VCaP (cell line): ENCODE measurements around the gene TXK.

Experiments used
- H3K27ac ChIP-seq: fragments of 450-650 bp; 2 replicates; pipeline ENCODE4 v1.5.1; 2017
- CTCF ChIP-seq: fragments of 450-650 bp; conservative IDR thresholded peaks from 2 replicates; pipeline ENCODE4 v1.5.1; 2017; ENCODE audit warnings: mild to moderate bottlenecking, moderate library complexity

TXK gene

GRCh38 chr4:48051078-48051477 is 83.0 kb downstream of the TXK start:
- no peak overlapping the region for H3K27ac ChIP-seq
- TF ChIP-seq CTCF = no peak

GRCh38 chr4:48049483-48049882 is 84.6 kb downstream of the TXK start:
- no peak overlapping the region for H3K27ac ChIP-seq

DNA sequence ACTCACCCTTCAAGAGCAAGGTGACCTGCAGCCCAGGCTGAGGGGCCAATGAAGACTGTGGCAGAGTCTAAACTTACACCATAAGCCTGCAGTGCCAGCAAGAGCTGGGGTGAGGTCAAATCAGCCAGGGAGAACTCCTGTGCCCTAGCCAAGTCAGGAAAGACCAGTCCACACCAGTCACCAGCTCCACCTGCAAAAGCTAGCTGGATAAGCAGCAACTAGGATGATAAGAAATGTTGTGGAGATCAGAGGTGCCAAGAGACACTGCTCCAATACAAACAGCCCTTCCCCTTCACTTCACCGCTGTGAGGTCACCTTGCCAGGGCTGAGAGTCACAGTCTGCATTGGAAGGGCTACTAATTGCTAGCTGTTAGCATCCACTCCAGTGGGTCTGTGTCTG is 86.2 kb downstream of the TXK start:
- H3K27ac ChIP-seq = peak overlapping the region; percentile 16; the same call in 1 of the 2 replicates

More at GRCh38 chr4:48049483-48049882, 84.6 kb downstream of the TXK start:
- TF ChIP-seq CTCF = no peak

DNA sequence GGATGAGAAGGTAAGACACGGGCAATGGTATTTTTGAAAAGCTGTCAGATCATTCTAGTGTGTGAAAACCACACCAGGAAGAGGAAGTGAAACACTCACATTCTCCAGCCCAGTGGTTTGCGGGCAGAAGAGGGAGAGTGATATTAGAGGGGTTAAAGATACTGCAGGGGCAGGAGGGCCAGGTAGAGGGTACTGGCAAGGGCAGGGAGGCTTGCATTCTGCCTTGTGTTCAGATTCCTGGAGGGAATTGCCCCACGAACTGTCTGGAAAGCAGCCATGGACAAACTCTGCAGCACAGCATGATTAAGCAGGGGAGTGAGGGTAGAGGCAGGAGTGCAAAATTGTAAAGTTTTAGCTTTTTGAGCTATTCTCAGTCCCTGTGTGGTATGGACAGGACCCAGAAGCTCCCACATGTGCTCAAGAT is 86.6 kb downstream of the TXK start:
- no peak for TF ChIP-seq CTCF
- H3K27ac ChIP-seq = peak overlapping the region; percentile 16; the same call in 1 of the 2 replicates

More for the DNA sequence above, 86.2 kb downstream of the TXK start:
- no peak for TF ChIP-seq CTCF

DNA sequence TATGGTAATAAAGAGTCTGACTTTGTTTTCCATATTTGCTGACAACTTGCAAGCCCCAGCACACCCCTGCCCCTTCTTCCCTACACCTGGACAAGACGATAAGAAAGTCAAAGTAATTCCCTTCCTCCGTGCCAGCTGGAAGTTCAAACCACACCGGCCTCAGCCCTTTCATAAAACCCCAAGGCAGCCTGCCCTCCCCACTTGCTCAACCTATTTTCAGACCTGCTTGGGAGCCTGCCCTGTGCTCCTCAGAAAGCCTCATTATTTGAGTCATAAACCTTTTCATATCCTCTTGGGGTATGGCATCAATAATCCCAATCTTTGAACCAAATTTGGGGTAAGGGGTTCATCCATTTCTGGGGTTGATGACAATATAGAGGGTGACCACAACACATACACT is 88.0 kb downstream of the TXK start:
- H3K27ac ChIP-seq = no peak overlapping the region
- no peak for TF ChIP-seq CTCF

DNA sequence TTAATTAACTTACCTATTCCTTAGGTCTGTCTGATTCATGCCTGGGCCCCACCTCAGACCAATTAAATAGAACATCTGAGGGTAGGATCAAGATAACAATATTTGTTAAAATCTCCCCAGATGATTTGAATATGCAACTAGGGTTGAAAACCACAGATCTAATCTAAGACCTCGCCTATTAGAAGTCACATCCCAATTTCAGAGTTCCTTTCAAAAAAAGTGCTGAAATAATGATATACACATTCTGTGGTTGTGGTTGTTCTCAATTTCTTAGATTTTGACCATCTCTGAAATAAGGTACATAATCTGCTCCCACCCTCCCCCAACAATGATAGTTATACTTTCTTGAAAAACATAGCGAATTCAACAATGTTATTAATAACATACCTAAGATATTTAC is 89.8 kb downstream of the TXK start:
- H3K27ac ChIP-seq = no peak overlapping the region
- no peak for TF ChIP-seq CTCF

DNA sequence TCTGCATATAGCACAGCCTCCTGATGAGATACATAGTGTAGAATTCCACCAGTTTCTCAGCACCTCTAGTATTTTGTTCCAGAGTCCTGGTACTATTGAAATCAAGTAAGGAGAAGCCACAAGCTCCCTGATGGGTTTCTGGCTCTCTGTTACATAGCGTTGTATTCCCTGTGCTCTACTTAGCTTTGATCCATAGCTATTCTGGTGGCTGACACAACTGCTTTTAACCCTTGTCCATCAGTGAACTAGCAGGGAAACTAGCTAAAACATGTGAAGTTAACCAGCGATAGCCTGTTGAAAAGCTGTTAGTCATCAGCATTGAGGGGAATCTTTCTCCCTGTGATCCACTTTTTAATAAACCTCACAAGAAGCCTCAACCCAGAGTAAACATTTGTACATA is 90.5 kb downstream of the TXK start:
- no peak for TF ChIP-seq CTCF
- no peak overlapping the region for H3K27ac ChIP-seq
